Neuronal stem cell (in vitro differentiated cells): ENCODE data around the gene RAB12.

Experiments used
- DNase-seq: peaks from one replicate; pipeline ENCODE4 v3.0.0-alpha.2; 2013; ENCODE audit warnings: low spot score
- H2AFZ ChIP-seq: one replicate; pipeline ENCODE4 v1.6.1; 2013; ENCODE audit warnings: mild to moderate bottlenecking, low read length, inconsistent platforms
- H2AK5ac ChIP-seq: 2 replicates; pipeline ENCODE4 v1.6.1; 2013; ENCODE audit warnings: low read depth, mild to moderate bottlenecking, inconsistent platforms, low read length, moderate library complexity, mixed read lengths
- H2BK120ac ChIP-seq: 2 replicates; pipeline ENCODE4 v1.6.1; 2013; ENCODE audit warnings: low read depth, mild to moderate bottlenecking, inconsistent platforms, low read length, moderate library complexity, mixed read lengths
- H2BK12ac ChIP-seq: one replicate; pipeline ENCODE4 v1.6.1; 2013; ENCODE audit warnings: low read length, inconsistent platforms
- H2BK15ac ChIP-seq: 2 replicates; pipeline ENCODE4 v1.6.1; 2013; ENCODE audit warnings: mild to moderate bottlenecking, low read length, inconsistent platforms, mixed read lengths
- H2BK5ac ChIP-seq: one replicate; pipeline ENCODE4 v1.6.1; 2013; ENCODE audit warnings: inconsistent platforms, mild to moderate bottlenecking, low read length, moderate library complexity
- H3K14ac ChIP-seq: one replicate; pipeline ENCODE4 v1.6.1; 2013; ENCODE audit warnings: low read length, inconsistent platforms
- H3K18ac ChIP-seq: 2 replicates; pipeline ENCODE4 v1.6.1; 2013; ENCODE audit warnings: low read length, inconsistent platforms
- H3K23ac ChIP-seq: 2 replicates; pipeline ENCODE4 v1.6.1; 2013; ENCODE audit warnings: low read depth, mild to moderate bottlenecking, mixed read lengths, low read length, inconsistent platforms; ENCODE audit not compliant: poor library complexity
- H3K27ac ChIP-seq: replicated peaks from 3 replicates; pipeline ENCODE4 v1.5.1; 2013; ENCODE audit warnings: low read length, inconsistent platforms
- H3K27me3 ChIP-seq, 3 experiments: 2 replicates each; pipeline ENCODE4 v1.6.1; 2013; ENCODE audit warnings: low read length in 3 of 3, mild to moderate bottlenecking in 2 of 3, inconsistent platforms in 1 of 3, low read depth in 1 of 3, mixed read lengths in 1 of 3, moderate library complexity in 1 of 3; ENCODE audit not compliant: control insufficient read depth in 3 of 3, insufficient read depth in 3 of 3
- H3K36me3 ChIP-seq, 2 donors: replicated peaks in 1 of 2; 2 replicates each; pipeline ENCODE4 v1.6.1; 2013; ENCODE audit warnings: low read length in 2 of 2; ENCODE audit not compliant: control insufficient read depth in 2 of 2, insufficient read depth in 2 of 2
- H3K4ac ChIP-seq: 2 replicates; pipeline ENCODE4 v1.6.1; 2013; ENCODE audit warnings: inconsistent platforms, mild to moderate bottlenecking, low read length, moderate library complexity
- H3K4me1 ChIP-seq, 2 donors: 1 replicate in 1 of 2; 2 replicates in 1 of 2; pipeline ENCODE4 v1.6.1; 2013; ENCODE audit warnings: low read length in 2 of 2, low read depth in 1 of 2; ENCODE audit not compliant: control insufficient read depth in 2 of 2, insufficient read depth in 1 of 2
- H3K4me2 ChIP-seq: one replicate; pipeline ENCODE4 v1.6.1; 2013; ENCODE audit warnings: mild to moderate bottlenecking, low read length, inconsistent platforms; ENCODE audit not compliant: insufficient read depth, poor library complexity, severe bottlenecking
- H3K4me3 ChIP-seq, 2 donors: 2 replicates each; pipeline ENCODE4 v1.5.1; 2013; ENCODE audit warnings: low read length in 2 of 2, mild to moderate bottlenecking in 2 of 2, inconsistent platforms in 1 of 2, moderate library complexity in 1 of 2
- H3K79me1 ChIP-seq: one replicate; pipeline ENCODE4 v1.6.1; 2013; ENCODE audit warnings: low read depth, mild to moderate bottlenecking, inconsistent platforms, low read length, moderate library complexity
- H3K9ac ChIP-seq: one replicate; pipeline ENCODE4 v1.6.1; 2013; ENCODE audit warnings: mild to moderate bottlenecking, low read depth, low read length, inconsistent platforms; ENCODE audit not compliant: poor library complexity
- H3K9me3 ChIP-seq, 2 donors: replicated peaks in 1 of 2; 2 replicates each; pipeline versions ENCODE3 to v1.6.1; 2013; ENCODE audit warnings: low read length in 2 of 2, mild to moderate bottlenecking in 2 of 2, inconsistent platforms in 1 of 2, low read depth in 1 of 2, mixed read lengths in 1 of 2, moderate library complexity in 1 of 2; ENCODE audit not compliant: control insufficient read depth in 2 of 2, insufficient read depth in 1 of 2
- H4K8ac ChIP-seq: one replicate; pipeline ENCODE4 v1.6.1; 2013; ENCODE audit warnings: low read depth, mild to moderate bottlenecking, inconsistent platforms, low read length, moderate library complexity
- H4K91ac ChIP-seq: one replicate; pipeline ENCODE4 v1.6.1; 2013; ENCODE audit warnings: low read length, low read depth, mild to moderate bottlenecking, inconsistent platforms; ENCODE audit not compliant: poor library complexity
- WGBS, 2 donors: extraction: QIAGEN DNeasy Blood & Tissue Kit; methylation state at CpG; one replicate each; pipeline ENCODE4 v1.1.7; 2013; ENCODE audit warnings: missing lambda C conversion rate in 2 of 2, mixed read lengths in 1 of 2; ENCODE audit not compliant: insufficient read length in 2 of 2, insufficient replicate concordance in 1 of 2; ENCODE audit errors: extremely low coverage in 2 of 2; 5-methylcytosine and 5-hydroxymethylcytosine counted together

RAB12 gene

GRCh38 chr18:8617907-8618306 is 8.7 kb downstream of the RAB12 start:
- DNase-seq = no peak
- Histone ChIP-seq H2BK120ac (no peak overlapping the region), H3K27ac (no peak overlapping the region), H3K18ac (no peak overlapping the region), H3K9ac (no peak overlapping the region), H3K4ac (no peak overlapping the region), H3K4me2 (no peak overlapping the region), H2AFZ (no peak overlapping the region), H3K23ac (no peak overlapping the region), H3K4me3 (no peak overlapping the region), H3K9me3 (no peaks in the 10 kb centered on the region), H4K91ac (no peak overlapping the region), H3K36me3 (peaks cover 0 to 30% of the 10 kb centered on the region in 2 donors), H3K27me3 (no peaks in the 10 kb centered on the region), H2BK12ac (no peak overlapping the region), H3K4me1 (no peaks in the 10 kb centered on the region), H4K8ac (no peak overlapping the region), H2AK5ac (no peak overlapping the region), H3K14ac (no peak overlapping the region), H2BK5ac (no peak overlapping the region), H2BK15ac (no peak overlapping the region), H3K79me1 (peaks cover 5% of the 10 kb centered on the region)
- no CpG with 5 or more reads among the region's 5 CpGs for WGBS, 2 donors

DNA sequence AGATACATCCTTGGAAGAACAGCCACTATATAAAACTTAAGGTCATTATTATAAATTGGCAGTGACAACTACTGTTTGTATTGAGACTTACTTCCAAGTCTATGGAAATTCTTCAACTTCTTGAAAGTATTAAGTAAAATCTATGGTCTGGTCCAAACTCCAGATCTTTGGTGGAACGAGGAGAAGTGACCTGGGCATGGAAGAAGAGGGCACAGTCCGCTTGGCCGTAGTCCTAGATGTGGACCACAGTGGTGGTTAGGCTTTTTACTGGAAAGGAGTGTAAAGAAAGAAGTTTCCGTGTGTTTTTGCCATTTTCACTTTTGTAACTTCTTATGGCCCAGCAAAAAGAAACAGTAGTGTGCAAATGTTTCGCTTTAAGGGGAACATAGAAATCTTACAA is 9.8 kb downstream of the RAB12 start:
- H2AK5ac ChIP-seq = no peak overlapping the region
- H3K23ac ChIP-seq = no peak overlapping the region
- no peak overlapping the region for H3K14ac ChIP-seq
- H3K9ac ChIP-seq = no peak overlapping the region
- H3K4me2 ChIP-seq = no peak overlapping the region
- DNase-seq = no peak
- H4K91ac ChIP-seq = no peak overlapping the region
- H3K79me1 ChIP-seq = peaks cover 6% of the 10 kb centered on the region
- H3K27me3 ChIP-seq = no peaks in the 10 kb centered on the region
- peaks cover 0 to 2% of the 10 kb centered on the region in 2 donors for H3K9me3 ChIP-seq
- no peak overlapping the region for H2BK5ac ChIP-seq
- H2BK12ac ChIP-seq = no peak overlapping the region
- H3K4ac ChIP-seq = no peak overlapping the region
- no CpG with 5 or more reads among the region's 5 CpGs for WGBS, 2 donors
- no peak overlapping the region for H3K18ac ChIP-seq
- no peak overlapping the region for H2BK15ac ChIP-seq
- H3K36me3 ChIP-seq = peaks cover 1 to 21% of the 10 kb centered on the region in 2 donors
- H2BK120ac ChIP-seq = no peak overlapping the region
- no peak overlapping the region for H3K27ac ChIP-seq
- no peak overlapping the region for H2AFZ ChIP-seq
- no peaks in the 10 kb centered on the region for H3K4me1 ChIP-seq
- no peak overlapping the region for H4K8ac ChIP-seq
- H3K4me3 ChIP-seq = no peak overlapping the region

- Histone ChIP-seq H2AFZ (no peak overlapping the region), H3K27ac (no peak overlapping the region), H3K4ac (no peak overlapping the region), H3K9ac (no peak overlapping the region), H3K14ac (no peak overlapping the region), H2BK15ac (no peak overlapping the region), H3K4me1 (no peaks in the 10 kb centered on the region), H4K91ac (no peak overlapping the region), H3K4me2 (no peak overlapping the region), H3K27me3 (no peaks in the 10 kb centered on the region), H3K36me3 (peaks cover 1 to 27% of the 10 kb centered on the region in 2 donors), H3K18ac (no peak overlapping the region), H2BK5ac (no peak overlapping the region), H2AK5ac (no peak overlapping the region), H4K8ac (no peak overlapping the region), H3K4me3 (no peak overlapping the region), H2BK12ac (no peak overlapping the region), H3K23ac (no peak overlapping the region), H3K79me1 (peaks cover 4% of the 10 kb centered on the region), H2BK120ac (no peak overlapping the region), H3K9me3 (peaks cover 0 to 2% of the 10 kb centered on the region in 2 donors)
- no CpG with 5 or more reads among the region's 6 CpGs for WGBS, 2 donors
- no peak for DNase-seq
These were observed 10.8 kb downstream of the RAB12 start for GRCh38 chr18:8619835-8620577.

DNA sequence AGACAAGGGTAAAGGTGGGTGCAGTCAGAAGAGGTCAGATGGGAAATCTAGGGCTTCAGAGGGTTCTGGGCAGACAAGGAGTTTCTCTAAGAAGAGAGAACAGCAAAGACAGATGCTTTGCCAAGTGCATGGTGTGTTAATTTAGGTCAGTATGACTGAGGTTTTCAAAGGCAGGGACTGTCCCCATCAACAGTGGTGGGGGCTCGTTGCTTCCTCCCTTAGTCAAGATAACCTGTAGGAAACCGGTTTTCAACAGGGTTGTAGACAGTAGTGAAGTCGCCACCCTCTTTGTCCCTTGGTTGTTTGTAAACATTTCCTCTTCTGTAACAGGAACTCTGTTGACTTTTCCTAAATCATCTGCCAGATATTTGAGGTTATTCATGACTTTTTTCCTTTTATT is 11.6 kb downstream of the RAB12 start:
- Histone ChIP-seq H3K4ac (no peak overlapping the region), H3K9ac (no peak overlapping the region), H3K36me3 (peaks cover 5 to 30% of the 10 kb centered on the region in 2 donors), H3K4me2 (no peak overlapping the region), H3K27ac (no peak overlapping the region), H2BK15ac (no peak overlapping the region), H3K4me1 (no peaks in the 10 kb centered on the region), H3K18ac (no peak overlapping the region), H2AK5ac (no peak overlapping the region), H3K4me3 (no peak overlapping the region), H2BK5ac (no peak overlapping the region), H3K14ac (no peak overlapping the region), H3K27me3 (no peaks in the 10 kb centered on the region), H3K9me3 (peaks cover 0 to 2% of the 10 kb centered on the region in 2 donors), H2AFZ (no peak overlapping the region), H4K8ac (no peak overlapping the region), H2BK12ac (no peak overlapping the region), H2BK120ac (no peak overlapping the region), H3K23ac (no peak overlapping the region), H3K79me1 (peaks cover 4% of the 10 kb centered on the region), H4K91ac (no peak overlapping the region)
- DNase-seq = no peak
- no CpG with 5 or more reads among the region's 3 CpGs for WGBS, 2 donors
